ENCODE results near the gene HS3ST2. TPM values are rescaled to one million over a fixed set of nuclear protein-coding genes. Genes with fewer than 3 reads are reported as not detected.

Gene HS3ST2
- total and polyA plus RNA-seq, 2 donors (not counting 3 experiments of a cell fraction or from before 2014, with no cell fraction given) = not detected

DNA sequence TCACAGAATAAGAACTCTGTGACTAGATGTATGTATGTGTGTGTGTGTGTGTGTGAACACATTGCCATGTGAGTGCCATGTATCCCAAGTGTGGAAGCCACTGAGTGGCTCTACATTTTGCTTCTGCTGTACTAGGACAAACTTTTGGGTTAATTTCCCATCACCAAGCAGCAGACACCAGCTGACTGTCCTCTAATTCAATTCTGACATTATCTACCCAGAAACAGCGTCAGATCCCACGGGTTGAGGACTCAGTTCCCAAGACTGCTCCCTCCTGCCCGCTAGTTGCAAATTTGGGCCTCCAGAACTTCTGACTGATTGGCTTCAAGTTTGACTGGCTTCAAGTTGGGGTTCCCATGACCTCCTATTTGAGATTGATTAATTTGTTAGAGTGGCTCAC is 29.2 kb downstream of the HS3ST2 start:
- CTCF ChIA-PET = no interaction called here
- no peak for TF ChIP-seq MYC (IDR thresholded peaks at IDR 0.05; ENCODE audit: low read depth, low read length)
- no peak for TF ChIP-seq FOS (IDR thresholded peaks at IDR 0.05; ENCODE audit: borderline replicate concordance, insufficient read depth, low read length)
- TF ChIP-seq, protein P1, sequence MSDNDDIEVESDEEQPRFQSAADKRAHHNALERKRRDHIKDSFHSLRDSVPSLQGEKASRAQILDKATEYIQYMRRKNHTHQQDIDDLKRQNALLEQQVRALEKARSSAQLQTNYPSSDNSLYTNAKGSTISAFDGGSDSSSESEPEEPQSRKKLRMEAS (IDR thresholded peaks at IDR 0.05; ENCODE audit: insufficient read depth, insufficient read length) = no peak
- no peak for TF ChIP-seq EZH2 (IDR thresholded peaks at IDR 0.05; ENCODE audit: borderline replicate concordance, low read depth, low read length, severe bottlenecking)
- no peak for TF ChIP-seq POLR2A (IDR thresholded peaks at IDR 0.05; ENCODE audit: low read depth, low read length)
- TF ChIP-seq POLR2AphosphoS5 (IDR thresholded peaks at IDR 0.05; ENCODE audit: insufficient read depth, low read depth, low read length) = no peak
- no peak for TF ChIP-seq GATA2 (IDR thresholded peaks at IDR 0.05; ENCODE audit: insufficient read depth, insufficient read length, low read depth, low read length)
- TF ChIP-seq, protein P2, sequence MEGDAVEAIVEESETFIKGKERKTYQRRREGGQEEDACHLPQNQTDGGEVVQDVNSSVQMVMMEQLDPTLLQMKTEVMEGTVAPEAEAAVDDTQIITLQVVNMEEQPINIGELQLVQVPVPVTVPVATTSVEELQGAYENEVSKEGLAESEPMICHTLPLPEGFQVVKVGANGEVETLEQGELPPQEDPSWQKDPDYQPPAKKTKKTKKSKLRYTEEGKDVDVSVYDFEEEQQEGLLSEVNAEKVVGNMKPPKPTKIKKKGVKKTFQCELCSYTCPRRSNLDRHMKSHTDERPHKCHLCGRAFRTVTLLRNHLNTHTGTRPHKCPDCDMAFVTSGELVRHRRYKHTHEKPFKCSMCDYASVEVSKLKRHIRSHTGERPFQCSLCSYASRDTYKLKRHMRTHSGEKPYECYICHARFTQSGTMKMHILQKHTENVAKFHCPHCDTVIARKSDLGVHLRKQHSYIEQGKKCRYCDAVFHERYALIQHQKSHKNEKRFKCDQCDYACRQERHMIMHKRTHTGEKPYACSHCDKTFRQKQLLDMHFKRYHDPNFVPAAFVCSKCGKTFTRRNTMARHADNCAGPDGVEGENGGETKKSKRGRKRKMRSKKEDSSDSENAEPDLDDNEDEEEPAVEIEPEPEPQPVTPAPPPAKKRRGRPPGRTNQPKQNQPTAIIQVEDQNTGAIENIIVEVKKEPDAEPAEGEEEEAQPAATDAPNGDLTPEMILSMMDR (IDR thresholded peaks at IDR 0.05; ENCODE audit: extremely low read depth in 1 of 2, insufficient read depth in 1 of 2, low read depth in 1 of 2, low read length in 2 of 2) = no peak
- no peak for TF ChIP-seq JUN (IDR thresholded peaks at IDR 0.05; ENCODE audit: borderline replicate concordance, insufficient read depth, insufficient read length, low read depth)

More for the DNA sequence above, 29.2 kb downstream of the HS3ST2 start:
- Histone ChIP-seq H3K36me3 (ENCODE audit: control insufficient read depth in 2 of 2, extremely low read depth in 1 of 2, insufficient read depth in 2 of 2, low read length in 2 of 2) (no peaks in the 10 kb centered on the region), H3K9me1 (replicated peaks; ENCODE audit: control insufficient read depth, extremely low read depth, insufficient read depth, low read length) (no peaks in the 10 kb centered on the region), H3K4me1 (ENCODE audit: control insufficient read depth, extremely low read depth, insufficient read depth, low read length) (no peaks in the 10 kb centered on the region), H3K9me3 (replicated peaks; ENCODE audit: control insufficient read depth, insufficient read depth, low read length) (no peaks in the 10 kb centered on the region), H3K4me2 (ENCODE audit: insufficient read depth, low read length) (no peak overlapping the region), H3K79me2 (ENCODE audit: control insufficient read depth, insufficient read depth, low read length) (no peaks in the 10 kb centered on the region), H4K20me1 (replicated peaks; ENCODE audit: control insufficient read depth, extremely low read depth, insufficient read depth, low read length) (no peaks in the 10 kb centered on the region), H3K4me3 (replicated peaks in 1 of 3; ENCODE audit: insufficient read depth in 1 of 3, low read depth in 1 of 3, low read length in 3 of 3) (no peak overlapping the region), H3K27ac (ENCODE audit: insufficient read depth, low read depth, low read length) (no peak overlapping the region), H3K27me3 (ENCODE audit: control insufficient read depth in 2 of 2, insufficient read depth in 2 of 2, low read length in 2 of 2) (no peaks in the 10 kb centered on the region), H2AFZ (ENCODE audit: low read depth, low read length) (no peak overlapping the region), H3K9ac (replicated peaks; ENCODE audit: extremely low read depth, insufficient read depth, low read length) (no peak overlapping the region)
- intact Hi-C loops (cut with micrococcal nuclease) (no loop called here), dilution Hi-C loops (cut with MboI; ENCODE audit: extremely low pct_ligation_motif_present, low sequenced_read_pairs) (no loop called here)
- POLR2A ChIA-PET = no interaction called here
- DNase-seq (ENCODE audit: low read depth, low spot score) = no peak
- no TSS peak for BruUV-seq (replicated peaks)
- no peak for FAIRE-seq

Data from endothelial cell of umbilical vein (primary cell).